ENCODE results near the gene CTNND2. TPM values are rescaled to one million over a fixed set of nuclear protein-coding genes. Genes with fewer than 3 reads are reported as not detected.

The CTNND2 gene, protein sequence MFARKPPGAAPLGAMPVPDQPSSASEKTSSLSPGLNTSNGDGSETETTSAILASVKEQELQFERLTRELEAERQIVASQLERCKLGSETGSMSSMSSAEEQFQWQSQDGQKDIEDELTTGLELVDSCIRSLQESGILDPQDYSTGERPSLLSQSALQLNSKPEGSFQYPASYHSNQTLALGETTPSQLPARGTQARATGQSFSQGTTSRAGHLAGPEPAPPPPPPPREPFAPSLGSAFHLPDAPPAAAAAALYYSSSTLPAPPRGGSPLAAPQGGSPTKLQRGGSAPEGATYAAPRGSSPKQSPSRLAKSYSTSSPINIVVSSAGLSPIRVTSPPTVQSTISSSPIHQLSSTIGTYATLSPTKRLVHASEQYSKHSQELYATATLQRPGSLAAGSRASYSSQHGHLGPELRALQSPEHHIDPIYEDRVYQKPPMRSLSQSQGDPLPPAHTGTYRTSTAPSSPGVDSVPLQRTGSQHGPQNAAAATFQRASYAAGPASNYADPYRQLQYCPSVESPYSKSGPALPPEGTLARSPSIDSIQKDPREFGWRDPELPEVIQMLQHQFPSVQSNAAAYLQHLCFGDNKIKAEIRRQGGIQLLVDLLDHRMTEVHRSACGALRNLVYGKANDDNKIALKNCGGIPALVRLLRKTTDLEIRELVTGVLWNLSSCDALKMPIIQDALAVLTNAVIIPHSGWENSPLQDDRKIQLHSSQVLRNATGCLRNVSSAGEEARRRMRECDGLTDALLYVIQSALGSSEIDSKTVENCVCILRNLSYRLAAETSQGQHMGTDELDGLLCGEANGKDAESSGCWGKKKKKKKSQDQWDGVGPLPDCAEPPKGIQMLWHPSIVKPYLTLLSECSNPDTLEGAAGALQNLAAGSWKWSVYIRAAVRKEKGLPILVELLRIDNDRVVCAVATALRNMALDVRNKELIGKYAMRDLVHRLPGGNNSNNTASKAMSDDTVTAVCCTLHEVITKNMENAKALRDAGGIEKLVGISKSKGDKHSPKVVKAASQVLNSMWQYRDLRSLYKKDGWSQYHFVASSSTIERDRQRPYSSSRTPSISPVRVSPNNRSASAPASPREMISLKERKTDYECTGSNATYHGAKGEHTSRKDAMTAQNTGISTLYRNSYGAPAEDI (N-terminal part only)
- under 0.01 TPM in 1 of 2 replicates, not detected in the other for total RNA-seq

DNA sequence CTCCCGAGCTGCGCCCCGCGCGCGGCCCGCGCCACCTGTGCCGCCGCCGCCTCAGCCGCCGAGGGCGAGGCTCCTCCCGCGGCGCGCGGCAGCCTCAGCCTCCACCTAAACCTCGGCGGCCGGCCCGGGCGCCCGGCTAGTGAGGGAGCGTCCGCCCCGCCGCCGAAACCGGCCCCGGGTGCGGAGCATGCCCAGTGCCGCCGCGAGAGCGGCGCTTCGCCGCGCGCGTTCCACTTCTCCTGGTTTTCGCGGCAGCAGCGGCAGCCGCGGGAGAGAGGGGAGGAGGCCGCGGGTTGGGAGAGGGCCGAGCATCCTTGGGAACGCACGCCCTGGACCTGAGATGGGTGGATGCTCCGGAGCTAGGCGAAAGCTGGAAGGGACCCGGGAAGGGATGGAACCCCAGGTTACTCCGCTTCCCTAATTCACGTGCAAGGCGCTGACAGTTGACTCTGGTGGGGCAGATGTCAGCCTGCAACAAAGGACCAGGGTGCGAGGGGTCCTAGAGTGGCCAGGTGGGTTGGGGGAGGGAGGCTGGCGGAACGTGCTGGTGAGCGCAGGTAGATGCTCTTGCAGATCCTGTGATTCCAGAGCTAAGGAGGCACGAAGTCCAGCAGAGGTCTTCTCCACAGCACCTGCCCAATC lies at the start of gene CTNND2:
Gene CTNND2, minus strand, starts transcription at position 182 of the 642 bp plus-strand sequence. CDS start 593 bp downstream, outside the sequence.

